Measurements from ENCODE around the gene SBF2.
"Not testable (repeated sequence)": the region's sequence is repeated elsewhere in the genome, so short reads cannot be mapped to it uniquely, and the experiment has no call there.

The SBF2 gene

DNA sequence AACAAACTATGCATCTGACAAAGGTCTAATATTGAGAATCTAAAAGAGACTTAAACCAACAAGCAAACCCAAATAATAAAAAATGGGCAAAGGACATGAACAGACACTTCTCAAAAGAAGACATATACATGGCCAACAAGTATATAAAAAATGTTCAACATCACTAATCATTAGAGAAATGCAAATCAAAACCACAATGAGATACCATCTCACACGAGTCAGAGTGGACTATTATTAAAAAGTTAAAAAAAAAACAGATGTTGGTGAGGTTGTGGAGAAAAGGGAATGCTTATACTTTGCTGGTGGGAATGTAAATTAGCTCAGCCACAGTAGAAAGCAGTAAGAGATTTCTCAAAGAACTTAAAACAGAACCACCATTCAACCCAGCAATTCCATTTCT is 348.3 kb downstream of the SBF2 start:
- DNase-seq, result peak; percentile 73

DNA sequence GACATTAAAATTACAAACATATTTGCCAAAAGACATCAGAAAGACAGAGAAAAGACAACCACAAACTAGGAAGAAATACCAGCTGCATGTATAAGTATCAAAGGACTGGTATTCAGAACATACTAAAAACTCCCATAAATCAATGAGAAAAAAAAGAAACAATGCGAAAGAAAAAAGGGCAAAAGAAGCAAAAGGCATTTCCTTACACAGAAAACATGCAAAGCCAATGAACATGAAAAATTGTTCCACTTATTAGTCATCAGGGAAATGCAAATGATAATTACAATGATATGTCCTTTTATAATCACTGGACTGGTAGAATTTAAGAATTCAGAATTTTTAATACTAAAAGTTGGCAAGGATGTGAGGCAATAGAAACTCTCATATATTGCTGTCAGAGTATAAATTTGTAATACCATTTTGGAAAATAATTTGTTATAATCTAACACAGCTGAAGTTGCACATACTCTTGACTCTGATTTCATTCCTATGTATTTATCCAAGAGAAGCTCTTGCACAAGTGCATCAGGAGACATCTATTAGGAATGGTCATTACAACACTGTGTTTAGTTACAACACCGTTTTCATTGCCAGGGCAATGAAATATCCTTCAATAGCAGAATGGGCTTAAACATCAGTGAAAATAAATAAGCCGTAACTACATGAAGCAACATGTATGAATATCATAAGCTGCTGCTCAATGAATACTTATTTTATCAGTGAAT is 350.5 kb downstream of the SBF2 start:
- peak; percentile 95 for DNase-seq

DNA sequence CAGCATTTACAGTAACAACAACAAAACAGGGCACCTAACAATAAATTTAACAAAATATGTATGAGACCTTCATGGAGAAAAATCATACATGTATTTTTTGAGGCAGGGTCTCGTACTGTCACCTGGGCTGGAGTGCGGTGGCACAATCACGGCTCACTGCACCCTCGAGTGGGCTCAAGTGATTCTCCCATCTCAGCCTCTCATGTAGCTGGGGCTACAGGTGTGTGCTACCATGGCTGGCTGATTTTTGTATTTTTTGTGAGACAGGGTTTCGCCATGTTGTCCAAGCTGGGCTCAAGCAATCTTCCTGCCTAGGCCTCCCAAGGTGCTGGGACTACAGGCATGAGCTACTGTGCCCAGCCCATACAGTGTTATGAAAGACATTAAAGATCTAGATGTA is 352.0 kb downstream of the SBF2 start:
- no peak for DNase-seq

DNA sequence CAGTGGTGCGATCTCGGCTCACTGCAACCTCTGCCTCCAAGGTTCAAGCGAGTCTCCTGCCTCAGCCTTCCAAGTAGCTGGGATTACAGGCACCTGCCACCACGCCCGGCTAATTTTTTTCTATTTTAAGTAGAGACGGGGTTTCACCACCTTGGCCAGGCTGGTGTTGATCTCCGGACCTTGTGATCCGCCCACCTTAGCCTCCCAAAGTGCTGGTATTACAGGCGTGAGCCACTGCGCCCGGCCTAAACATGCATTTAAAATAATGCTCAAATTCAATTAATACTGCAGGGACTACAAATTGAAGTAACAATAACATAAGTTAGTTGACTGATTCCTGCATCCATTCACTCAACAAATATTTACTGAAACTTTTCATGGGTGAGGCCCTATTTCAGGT is 354.9 kb downstream of the SBF2 start:
- DNase-seq, result not testable (repeated sequence)

DNA sequence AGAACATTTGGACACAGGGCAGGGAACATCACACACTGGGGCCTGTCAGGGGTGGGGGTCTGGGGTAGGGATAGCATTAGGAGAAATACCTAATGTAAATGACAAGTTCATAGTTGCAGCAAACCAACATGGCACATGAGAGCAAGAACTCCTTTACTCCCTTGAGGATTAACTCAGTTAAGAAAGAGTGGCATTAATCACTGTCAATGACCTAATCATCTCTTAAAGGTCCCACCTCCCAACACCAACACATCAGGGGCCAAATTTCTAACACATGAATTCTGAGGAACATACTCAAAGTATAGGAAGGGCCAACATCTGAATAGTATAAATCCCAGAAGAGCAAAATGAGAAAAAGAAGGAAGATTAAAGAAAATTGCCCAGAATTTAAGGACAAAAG is 357.3 kb downstream of the SBF2 start:
- DNase-seq, result no peak

DNA sequence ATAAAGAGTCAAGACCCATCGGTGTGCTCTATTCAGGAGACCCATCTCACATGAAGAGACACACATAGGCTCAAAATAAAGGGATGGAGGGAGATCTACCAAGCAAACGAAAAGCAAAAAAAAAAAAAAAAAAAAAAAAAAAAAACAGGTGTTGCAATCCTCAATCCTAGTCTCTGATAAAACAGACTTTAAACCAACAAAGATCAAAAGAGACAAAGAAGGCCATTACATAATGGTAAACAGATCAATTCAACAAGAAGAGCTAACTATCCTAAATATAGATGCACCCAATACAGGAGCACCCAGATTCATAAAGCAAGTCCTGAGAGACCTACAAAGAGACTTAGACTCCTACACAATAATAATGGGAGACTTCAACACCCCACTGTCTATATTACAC is 361.2 kb downstream of the SBF2 start:
- not testable (repeated sequence) for DNase-seq

DNA sequence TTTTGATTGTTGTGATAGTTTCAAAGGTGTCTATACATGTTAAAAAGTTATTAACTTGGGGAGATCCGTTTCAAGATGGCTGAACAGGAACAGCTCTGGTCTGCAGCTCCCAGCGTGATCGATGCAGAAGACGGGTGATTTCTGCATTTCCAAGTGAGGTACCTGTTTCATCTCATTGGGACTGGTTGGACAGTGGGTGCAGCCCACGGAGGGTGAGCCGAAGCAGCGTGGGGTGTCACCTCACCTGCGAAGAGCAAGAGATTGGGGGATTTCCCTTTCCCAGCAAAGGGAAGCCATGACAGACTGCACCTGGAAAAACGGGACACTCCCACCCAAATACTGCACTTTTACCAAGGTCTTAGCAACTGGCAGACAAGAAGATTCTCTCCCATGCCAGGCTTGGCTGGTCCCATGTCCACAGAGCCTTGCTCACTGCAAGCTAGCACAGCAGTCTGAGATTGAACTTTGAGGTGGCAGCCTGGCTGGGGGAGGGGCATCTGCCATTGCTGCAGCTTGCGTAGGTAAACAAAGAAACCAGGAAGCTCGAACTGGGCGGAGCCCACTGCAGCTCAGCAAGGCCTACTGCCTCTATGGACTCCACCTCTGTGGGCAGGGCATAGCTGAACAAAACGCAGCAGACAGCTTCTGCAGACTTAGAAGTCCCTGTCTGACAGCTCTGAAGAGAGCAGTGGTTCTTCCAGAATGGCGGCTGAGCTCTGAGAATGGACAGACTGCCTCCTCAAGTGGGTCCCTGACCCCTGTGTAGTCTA is 363.3 kb downstream of the SBF2 start:
- DNase-seq, result not testable (repeated sequence)

DNA sequence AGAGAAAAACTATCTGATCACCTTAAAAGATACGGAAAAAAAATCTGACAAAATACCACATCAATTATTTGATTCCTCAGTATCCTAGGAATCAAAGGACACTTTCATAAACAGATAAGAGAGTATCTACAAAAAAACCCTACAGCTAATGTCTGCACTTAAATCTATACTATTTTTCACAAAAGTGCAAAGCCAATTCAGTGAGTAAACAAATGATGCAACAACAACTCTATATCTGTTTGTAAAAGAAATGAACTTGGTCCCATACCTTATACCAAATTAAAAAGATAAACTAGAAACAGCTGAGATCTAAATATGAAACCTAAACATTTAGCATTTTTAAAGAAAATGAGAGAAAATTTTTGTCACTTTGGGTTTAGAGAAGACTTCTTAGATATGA is 366.3 kb downstream of the SBF2 start:
- DNase-seq, result no peak

DNA sequence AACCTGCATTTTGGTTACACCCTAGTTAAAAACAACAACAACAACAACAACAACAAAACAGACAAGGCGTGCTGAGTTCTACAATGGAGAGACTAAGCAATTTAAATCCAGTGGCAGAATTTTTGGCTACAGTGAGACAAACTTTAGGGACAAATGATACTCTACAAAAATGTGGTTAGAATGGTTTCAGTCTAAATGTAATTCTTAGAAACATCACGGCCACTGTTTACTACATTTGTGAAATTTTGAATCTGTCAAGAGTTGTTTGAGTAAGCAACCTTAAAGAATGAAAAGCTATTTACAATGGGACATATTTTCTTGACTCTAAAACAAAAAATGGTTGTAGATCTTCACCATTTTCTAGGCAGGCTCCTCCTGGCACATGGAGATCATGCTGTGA is 370.7 kb downstream of the SBF2 start:
- no peak for DNase-seq

DNA sequence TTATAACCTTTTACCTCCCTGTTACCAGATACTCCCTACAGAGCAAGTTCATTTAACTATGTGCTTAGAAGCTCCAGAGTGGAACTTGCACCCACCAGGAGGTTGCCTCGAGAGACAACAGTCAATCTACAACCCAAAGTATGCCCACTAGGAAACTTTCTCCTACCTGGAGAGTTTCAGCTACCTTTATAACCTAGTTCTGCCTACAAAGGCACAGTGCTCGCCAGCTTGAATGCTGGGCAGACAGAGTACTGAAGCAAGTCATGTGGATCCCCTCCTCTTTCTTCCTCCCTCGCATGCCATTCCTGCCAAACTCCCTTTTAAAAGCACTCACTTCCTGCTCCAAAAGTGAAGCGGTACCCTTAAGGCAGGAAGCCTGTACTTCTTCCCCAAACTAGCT is 371.2 kb downstream of the SBF2 start:
- no peak for DNase-seq

DNA sequence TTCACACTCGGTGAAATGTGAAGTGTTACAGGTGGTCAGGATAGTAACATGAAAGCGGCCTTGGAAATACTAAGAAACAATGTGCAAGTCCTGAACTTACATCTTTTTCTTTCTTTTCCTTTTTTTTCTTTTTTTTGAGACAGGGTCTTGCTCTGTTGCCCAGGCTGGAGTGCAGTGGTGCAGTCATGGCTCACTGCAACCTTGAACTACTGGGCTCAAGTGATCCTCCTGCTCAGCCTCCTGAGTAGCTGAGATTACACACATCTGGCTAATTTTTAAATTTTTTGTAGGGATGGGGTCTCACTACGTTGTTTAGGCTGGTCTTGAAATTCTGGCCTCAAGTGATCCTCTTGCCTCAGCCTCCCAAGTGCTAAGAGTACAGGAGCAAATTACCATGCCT is 377.5 kb downstream of the SBF2 start:
- no peak for DNase-seq

DNA sequence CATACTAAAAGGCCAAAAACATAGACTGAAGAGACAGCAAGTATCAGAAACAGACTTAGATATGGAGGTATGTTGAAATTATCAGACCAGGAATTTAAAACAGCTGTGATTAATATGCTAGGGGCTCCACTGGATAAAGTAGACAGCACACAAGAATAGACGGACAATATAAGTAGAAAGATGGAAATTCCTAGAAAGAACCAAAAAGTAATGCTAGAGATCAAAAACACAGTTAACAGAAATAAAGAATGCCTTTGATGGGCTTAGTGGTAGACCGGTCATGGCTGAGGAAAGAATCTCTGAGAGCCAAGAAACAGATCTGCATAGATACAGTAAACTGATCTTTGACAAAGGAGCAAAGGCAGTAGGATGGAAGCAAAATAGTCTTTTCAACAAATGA is 380.0 kb downstream of the SBF2 start:
- peak; percentile 59 for DNase-seq

DNA sequence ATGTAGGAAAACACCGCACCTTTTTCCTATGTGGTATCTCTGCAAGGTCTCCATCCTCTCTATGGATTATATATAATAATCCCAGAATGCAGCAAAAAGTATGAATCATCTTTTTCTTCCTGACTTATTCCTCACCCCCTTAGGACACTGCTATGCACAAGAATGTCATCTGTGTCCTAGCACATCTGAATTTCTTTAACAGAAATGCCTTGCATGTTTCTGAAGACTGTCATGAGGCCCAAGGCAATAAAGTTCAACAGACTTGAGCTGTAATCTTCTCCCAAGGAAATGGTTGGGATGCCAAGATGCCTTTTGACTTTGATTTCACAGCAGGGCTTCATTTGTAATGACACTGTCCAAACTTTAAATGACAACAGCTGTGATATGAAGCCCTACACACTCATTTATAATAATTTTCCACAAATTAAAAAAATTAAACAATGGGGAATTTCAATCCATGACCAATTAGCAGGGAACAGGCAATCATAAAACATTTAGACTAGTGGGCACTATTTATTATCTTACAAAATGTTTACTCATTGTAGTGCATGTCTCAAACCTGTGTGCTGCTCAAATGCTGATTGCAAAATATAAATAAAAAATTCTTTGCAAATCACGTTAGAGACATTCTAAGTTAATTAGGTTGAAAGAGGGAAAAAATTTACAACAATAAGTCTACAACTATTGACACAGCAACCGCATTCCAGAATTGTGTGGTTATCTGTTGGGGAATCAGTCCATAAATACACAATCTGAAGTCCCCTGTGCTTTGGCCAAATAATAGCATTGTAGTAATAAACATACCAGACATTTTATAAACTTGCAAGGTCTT is 387.8 kb downstream of the SBF2 start:
- DNase-seq, result peak; percentile 99

DNA sequence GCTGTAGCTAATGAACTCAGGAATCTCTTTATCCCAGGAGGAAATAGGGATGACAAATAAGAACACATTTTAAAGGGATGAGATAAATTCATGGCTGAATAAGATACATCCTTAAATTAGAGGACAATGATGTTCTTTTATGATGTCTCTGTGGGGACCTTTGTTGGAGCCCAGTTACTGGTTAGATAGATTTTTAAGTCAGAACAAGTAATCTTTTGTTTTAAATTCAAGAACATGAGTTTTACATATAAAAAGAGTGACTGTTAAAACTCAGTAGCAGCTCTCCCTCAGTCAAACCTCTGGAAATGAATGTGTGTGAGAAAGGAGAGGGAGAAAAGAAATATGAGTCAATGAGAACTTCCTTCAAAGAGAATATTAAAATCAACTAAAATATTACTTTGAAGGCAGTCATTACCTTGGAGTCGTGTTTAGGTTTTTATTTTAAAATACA is 388.5 kb downstream of the SBF2 start:
- DNase-seq, result peak; percentile 23

DNA sequence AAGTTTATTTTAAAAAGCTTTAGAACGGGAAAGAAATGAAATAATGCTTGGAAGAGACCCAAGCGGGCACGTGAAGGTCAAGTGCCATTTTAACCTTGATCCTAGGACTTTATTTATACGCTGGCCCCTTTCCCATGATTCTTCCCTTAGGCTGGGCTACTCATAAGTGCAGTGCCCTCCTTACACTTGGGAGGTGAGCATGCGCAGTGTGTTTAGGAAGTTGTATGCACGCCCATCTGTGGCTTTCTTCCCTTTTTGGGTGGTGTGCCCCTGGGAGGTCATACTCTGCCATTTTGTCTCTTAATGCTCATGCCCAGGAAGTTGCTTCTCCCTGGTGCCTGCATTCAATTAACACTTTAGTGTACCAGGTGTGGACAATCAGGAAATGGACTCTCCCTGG is 390.4 kb downstream of the SBF2 start:
- DNase-seq, result no peak

DNA sequence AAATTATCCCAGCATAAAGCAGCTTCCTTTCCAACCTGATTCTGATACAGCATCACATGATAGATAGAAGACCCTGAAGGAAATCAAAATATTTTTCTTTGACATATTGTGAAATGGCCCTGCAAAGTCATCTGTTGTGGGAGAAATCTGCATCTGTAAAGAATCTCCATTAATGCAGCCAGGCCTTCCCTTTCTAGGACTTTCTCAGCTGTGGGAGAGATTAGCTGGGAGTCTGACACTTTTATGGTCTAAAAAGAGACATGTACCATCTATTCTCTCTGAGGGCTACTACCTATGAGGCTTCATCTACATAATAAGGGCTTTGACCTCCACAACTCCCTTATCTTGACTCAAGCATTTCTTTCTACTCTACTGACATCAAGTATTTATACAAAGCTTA is 392.1 kb downstream of the SBF2 start:
- peak; percentile 14 for DNase-seq

DNA sequence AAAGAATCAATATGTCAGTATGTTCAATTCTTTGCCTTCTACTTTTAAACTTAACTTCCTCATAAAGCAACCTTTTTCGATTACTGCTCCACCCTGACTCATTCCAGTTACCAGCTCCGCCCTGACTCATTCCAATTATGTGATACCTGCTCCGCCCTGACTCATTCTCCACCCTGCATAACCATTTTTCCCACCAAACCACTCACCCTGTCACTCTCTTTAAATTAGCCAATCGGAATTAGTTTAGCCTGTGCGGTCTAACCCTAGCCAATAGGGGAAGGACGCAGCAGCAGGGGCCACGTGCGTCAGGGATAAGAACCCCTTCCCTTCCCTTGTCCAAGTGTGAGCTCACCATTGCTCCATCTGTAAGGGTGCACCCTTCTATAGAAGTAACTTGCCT is 393.8 kb downstream of the SBF2 start:
- peak; percentile 78 for DNase-seq

DNA sequence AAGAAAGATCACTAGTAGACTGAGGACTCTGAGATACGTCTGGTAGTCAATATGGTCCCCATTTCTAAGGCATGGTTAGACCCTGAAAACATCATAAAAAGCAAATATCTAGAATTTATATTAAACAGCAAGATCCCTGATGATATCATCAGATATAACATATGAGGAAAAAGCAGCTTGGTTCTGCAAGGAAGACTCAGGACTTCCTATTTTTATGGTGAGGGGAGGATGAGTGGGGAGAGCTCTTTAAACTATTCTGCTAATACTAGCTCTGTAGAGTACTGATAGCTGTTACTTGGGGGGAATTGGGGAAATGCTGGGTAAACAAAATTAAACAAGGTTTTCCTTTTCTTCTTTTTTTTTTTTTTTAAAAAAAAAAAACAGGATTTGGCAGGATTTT is 394.3 kb downstream of the SBF2 start:
- DNase-seq, result no peak

DNA sequence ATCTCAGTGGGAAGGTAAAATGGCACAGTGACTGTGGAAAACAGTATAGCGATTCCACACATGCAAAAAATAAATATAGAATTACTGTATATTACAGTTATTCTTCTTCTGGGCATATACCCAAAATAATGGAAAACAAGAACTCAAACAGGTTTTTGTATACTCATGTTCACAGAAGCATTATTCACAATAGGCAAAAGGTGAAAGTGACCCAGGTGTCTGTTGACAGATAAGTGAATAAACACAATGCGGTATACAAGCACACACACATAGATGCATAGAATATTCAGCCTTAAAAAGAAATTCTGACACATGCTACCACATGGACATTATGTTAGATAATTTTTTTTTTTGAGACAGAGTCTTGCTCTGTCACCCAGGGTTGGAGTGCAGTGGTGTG is 397.1 kb downstream of the SBF2 start:
- DNase-seq, result no peak

DNA sequence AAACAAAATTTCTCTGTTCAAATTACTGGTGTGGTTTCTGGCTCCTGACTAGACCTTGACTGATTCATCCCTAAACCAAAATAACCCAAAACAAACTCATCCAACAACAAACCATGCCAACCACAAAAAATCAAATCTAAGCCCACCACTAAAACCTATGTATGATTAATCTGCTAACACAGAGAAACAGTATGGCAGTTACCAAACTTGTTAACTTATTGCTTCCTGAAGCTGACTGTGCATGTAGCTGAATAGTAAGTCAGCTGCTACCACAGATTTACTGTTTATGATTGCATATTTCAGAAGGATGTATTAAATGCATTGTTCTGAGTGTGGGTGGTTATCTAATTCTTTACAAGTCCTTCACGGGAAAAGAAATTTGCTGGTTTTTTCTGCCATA is 399.0 kb downstream of the SBF2 start:
- peak; percentile 78 for DNase-seq

DNA sequence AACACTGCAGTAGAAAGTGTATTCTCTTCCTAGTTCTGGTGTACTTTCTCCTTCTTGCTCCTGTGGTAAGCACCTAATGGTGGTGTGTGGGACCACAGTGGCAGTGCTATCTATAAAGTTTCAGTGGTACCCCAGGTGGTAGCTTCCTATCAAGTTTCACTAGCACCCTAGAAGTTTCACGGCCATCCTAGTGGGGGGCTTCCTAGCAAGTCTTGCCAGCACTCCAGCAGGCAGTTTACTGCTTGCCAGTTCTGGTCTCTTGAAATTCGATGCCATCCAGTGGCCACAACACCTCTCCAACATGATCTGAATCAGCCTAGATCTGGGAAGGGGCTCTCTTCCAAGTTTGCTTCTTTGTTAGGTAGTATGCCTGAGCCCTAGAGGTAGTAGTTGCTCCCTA is 400.5 kb downstream of the SBF2 start:
- no peak for DNase-seq

DNA sequence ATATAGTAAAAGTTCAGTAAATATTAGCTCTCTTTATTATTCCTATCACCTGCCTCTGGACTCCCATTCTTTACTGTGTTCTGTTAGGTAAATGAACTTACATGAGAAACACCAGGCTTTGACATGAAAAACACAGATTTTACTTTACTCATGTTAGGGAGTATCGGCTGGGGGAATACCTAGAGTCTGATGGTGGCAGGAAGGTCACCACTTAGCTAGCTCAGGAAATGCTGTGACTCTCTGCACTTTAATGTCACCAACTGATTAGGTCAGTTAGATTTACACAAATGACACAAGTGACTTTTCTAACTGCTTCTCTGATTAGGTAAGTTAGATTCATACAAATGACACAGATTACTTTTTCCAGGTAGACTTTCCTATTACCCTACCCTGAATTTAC is 405.1 kb downstream of the SBF2 start:
- DNase-seq, result no peak

DNA sequence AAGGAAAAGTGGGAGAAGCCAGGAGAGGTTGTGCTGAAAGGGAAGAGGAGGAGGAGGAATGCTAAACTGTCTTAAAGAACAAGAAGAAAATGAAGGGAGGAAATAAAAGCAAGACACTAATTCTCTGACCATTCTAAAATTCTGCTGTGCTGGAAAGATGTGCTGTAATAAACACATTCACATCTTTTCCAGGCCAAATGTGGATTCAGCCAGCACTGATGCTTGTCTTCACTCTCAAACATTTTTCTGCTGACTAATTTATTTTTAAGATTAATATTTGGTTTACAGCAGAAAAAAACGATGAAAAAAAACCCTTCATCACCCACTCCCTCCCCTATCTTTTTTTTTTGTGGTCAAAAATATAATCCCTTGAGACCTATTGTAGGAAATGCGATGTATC is 406.5 kb downstream of the SBF2 start:
- no peak for DNase-seq

Data from fibroblast of skin of abdomen (primary cell).